Measurements from ENCODE around the gene RMDN3.

Gene RMDN3

DNA sequence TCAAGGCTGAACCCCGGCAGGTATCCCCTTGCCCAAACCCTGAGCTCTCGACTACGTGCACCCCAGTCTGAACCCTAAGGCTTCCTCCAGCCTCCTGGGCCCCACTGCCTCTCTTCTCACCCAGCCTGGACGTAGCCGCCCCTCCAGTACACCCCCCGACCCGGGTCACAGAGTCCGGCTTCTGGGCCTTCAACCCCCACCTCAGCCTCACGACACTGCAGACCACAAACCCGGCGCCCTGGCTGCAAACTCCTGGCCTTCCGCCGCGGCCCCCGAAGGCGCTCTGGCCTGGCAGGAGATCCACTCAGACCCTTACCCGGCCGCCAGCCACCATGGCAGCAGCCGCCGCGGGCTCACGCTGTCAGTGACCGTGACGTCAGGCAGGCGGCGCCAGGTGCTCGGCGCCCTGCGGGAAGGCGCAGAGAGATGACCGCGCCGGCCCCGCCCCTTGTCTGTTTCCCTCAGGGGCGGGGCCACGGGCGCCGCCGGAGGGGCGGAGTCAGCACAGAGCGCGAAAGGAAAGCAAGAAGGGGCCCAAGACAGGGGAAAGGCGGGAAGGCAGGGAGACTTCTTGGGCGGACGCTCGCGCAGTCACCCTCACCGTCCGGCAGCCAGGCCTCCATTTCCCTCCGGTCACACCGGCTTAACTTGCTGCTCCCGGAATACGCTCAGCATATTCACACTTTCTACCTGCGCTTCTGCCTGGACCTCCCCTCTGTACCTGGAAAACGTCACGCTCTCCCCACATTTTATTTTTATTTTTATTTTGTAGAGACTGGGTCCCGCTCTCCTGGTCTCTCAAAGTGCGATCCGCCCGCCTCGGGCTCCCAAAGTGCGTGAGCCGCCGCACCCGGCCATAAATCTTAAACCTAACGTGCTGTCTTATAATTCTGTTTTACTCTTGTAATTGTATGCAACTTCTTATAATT lies at the start of gene RMDN3:
Gene RMDN3, minus strand, starts transcription at position 372 of the 929 bp plus-strand sequence. CDS start 471 bp downstream, outside the sequence.
- peak; percentile 96 for DNase-seq (ENCODE audit: low spot score)

DNA sequence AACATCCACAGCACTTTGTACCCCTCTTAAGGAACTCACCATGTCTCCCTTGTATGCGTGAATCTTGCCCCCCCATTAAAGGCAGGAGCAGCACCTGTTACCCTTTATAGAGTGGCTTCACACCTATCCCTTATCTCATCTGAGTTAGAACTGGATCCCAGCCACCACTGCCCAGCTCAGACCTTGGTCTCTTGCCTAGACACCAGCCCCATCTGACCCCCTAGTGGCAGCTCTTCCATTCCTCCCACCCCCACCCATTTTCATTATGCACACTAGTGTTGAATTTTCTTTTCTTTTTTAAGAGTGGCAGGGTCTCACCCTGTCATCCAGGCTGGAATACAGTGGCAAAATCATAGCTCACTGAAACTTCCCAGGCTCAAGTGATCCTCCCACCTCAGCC lies 48.6 kb upstream of the RMDN3 start:
- no peak for DNase-seq (ENCODE audit: low spot score)

GRCh38 chr15:40803076-40803475 lies 48.0 kb upstream of the RMDN3 start:
- DNase-seq (ENCODE audit: low spot score): no peak

DNA sequence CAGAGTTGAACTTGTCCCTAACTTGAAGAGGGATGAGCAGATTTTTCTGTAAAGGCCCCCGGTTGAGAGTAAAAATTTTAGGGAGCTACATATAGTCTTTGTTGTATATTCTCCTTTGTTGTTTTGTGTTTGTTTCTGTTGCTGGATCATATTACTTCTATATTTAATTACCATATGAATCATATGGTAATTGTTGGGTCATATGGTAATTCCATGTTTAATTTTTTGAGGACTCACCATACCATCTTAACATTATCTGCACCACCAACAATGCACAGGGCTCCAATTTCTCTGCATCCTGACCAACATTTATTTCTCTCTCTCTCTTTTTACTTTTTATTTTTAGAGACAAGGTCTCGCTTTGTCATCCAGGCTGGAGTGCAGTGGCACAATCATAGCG lies 44.5 kb upstream of the RMDN3 start:
- no peak for DNase-seq (ENCODE audit: low spot score)

GRCh38 chr15:40796512-40796911 lies 41.5 kb upstream of the RMDN3 start:
- no peak for DNase-seq (ENCODE audit: low spot score)

DNA sequence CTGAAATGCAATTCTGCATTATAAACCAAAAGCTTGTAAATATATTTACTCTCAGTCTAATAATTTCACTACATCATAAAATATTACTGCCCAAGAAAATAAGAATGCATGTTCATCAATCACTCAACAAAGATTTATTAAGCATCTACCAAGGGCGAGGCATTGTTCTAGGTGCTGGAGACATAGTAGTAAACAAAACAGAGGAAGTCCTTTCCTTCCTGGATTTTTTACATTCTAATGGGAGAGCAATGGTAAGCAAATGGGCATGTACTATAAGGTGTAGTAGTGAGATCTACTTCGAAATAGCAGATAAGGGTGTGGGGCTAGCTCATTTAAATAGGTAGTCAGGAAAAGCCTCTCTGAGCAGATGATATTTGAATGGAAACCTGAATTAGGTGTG lies 41.0 kb upstream of the RMDN3 start:
- no peak for DNase-seq (ENCODE audit: low spot score)

DNA sequence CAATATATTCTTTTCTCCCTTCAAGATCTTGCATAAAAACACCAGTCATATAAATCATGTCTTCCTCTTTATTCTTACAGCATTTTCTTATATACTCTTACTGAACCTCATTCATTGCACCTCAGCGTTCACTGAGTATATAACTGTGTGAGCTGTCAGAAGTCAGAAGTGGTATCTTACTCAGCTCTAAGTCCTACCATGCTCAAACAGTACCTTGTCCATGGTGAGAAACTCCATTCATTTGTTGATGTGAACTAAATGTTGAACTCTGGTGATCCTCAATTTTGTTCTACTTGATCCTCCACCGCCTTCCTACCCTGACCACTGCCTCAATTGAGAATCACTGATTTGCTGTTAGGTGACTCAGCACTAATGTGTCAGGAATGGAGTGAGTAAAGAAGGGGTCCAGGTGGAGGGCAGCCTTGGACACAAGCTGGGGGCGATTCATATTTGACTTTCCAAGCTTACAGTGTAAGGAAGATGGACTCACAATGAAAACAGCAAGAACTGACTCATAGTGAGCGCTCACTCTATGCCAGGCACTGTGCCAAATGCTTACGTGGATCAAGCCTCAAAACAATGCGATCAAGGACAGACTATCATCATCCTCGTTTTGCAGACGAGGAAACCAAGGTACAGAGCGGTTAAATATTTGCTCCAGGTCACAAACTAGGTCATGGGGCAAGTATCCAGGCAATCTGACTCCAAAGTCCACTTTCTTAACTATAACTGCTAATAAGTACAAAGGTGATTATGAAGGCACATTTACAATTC lies 38.3 kb upstream of the RMDN3 start:
- no peak for DNase-seq (ENCODE audit: low spot score)

DNA sequence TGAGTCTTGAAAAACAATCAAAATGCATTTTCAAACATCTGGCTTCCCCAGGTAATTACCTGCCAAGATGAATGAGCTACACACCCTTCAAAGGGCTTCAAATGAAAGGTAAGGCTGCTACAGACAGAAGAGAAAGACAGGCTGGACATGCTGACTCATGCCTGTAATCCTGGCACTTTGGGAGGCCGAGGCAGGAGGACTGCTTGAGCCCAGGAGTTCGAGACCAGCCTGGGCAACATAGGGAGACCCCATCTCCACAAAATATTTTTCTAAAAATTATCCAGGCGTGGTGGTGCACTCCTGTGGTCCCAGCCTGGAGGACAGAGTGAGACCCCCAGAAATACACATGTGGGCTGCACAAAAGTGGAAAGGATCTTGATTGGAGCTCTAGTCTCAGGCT lies 37.3 kb upstream of the RMDN3 start:
- DNase-seq (ENCODE audit: low spot score): no peak

DNA sequence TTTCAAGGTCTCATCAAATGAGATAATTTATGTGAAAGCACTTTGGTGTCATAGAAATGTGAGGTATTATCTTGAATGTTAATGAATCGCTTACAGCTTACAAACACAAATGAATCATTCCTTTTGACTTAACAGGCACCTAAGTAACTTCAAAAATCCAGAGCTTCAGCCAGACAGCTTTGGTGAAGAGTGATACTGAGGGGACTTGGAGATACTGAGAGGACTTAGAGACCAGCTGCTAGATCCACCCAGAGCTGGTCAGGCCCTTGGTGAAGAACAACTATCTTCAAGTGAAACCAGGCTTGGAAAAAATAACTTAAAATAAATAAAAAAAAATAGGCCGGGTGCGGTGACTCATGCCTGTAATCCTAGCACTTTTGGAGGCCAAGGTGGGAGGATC lies 35.7 kb upstream of the RMDN3 start:
- DNase-seq (ENCODE audit: low spot score): no peak

GRCh38 chr15:40789999-40790398 lies 34.9 kb upstream of the RMDN3 start:
- no peak for DNase-seq (ENCODE audit: low spot score)

- no peak for DNase-seq (ENCODE audit: low spot score)
Observed at GRCh38 chr15:40789119-40789518, 34.1 kb upstream of the RMDN3 start.

DNA sequence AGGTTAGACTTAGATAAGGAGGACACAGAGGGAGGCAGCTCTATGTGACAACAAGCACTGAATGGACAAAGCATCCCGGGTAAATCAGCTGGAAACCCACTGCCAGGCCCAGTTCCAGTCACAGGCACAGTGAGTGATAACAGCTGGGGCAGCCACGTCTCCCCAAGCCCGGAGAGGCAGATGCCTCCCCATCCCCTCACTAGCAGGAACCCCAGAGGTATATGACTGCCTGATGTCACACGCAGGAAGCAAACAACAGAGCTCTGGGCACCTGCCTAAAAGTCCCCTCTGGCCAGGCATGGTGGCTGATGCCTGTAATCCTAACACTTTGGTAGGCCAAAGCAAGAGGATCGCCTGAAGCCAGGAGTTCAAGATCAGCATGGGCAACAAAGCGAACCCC lies 32.9 kb upstream of the RMDN3 start:
- DNase-seq (ENCODE audit: low spot score): no peak

- no peak for DNase-seq (ENCODE audit: low spot score)
Observed at GRCh38 chr15:40787344-40787841, 32.3 kb upstream of the RMDN3 start.

DNA sequence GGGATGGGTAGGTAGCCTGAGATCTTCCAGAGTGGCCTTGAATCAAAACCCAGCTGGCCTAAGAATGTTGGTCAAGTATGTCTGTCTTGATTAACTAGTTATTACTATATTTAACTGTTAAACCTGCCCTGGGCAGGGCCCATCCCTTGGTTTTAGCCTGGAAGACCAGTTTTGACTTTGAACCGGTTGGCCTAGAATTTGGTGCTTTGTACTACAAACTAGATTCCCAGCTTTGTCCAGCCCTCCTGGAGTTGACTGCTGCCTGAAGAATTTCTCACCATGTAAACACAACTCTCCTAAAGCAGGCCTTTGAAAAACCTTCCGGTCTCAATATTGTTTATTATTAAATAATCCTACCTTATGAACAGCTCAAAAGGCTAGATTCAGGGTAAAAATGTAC lies 30.8 kb upstream of the RMDN3 start:
- DNase-seq (ENCODE audit: low spot score): no peak

DNA sequence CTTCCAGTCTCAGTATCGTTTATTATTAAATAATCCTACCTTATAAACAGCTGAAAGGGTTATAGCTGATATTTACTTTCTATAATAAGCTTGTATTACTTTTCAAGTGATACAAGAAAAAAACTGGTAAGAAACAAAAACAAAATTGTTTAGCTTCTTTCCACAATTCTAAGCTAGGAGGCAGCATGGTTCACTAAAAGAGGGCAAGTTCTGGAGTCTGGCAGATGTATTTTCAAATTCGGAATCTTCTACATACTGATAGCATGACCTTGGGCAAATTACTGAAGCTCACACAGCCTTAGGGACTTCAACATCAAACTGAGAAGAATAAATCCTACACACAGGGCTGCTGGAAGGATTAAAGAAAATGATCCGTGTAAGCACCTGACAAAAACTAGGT lies 30.1 kb upstream of the RMDN3 start:
- DNase-seq (ENCODE audit: low spot score): no peak

- DNase-seq (ENCODE audit: low spot score): peak; percentile 65
Observed at GRCh38 chr15:40782609-40783227, 27.7 kb upstream of the RMDN3 start.

DNA sequence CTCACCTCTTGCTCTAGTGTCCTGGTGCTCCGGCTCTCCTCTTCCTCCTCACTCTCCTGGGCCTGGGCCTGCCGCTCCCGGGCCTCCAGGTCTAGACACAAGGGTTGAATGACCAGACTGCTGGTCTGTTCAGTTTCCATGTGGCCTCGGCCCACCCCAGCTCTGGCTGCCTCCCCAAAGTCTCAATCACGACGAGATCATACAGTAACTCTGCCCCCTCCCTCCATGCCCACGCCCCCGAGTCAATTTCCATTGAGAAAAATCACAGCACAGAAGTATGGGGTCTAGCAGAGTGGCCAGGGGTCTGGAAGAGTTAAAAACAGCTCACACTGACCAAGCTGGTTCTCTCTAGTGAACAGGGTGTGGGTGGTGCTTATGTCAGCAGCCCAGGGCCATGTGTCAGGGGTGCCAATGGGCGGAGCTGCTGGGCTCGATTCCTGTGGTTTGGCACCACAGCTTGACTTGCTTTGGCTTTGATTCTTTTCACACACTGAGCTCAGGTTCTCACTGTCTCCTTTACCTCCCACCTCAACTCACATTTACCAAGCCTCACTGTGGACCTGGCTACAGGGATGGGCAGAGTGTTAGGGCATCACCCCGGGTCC lies 21.6 kb upstream of the RMDN3 start:
- DNase-seq (ENCODE audit: low spot score): no peak

DNA sequence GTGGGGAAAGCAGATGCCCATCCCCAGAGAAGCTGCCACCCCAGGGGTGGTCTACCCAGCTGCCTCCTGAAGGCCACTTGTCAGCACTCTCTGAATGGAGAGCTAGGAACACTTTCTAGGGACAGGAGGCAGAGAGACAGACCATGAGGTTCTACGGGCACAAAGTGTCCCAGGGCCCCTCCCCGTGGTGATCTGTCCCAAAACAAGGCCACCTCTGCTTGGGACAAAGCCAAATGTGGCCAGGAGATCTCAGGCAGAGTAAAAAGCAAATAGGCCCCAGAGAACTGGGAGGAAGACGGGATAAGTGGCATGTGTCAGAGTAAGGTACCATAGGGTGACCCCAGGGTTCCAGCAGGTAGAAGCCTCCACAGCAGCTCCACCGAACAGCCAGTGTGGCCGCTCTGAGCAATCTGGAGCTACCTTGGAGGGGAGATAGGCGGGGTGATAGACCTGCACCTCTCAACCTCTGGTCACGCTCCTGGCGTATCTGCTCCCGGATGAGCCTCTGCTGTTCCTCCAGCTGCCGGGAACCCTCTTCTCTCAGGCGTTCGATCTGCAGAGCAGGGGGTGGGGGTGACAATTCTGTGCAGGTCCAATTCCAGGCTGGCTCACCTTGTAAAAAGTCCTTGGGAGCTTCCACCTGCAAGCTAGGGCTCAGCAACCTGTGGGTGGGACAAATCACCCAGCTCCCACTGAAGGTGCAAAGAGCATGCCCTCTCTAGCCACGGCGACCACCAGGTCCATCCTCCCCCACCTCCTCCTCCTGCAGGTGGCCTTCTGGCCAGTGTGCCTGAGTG lies 20.9 kb upstream of the RMDN3 start:
- DNase-seq (ENCODE audit: low spot score): no peak

GRCh38 chr15:40775007-40775406 lies 20.0 kb upstream of the RMDN3 start:
- DNase-seq (ENCODE audit: low spot score): no peak

GRCh38 chr15:40773902-40774301 lies 18.8 kb upstream of the RMDN3 start:
- no peak for DNase-seq (ENCODE audit: low spot score)

DNA sequence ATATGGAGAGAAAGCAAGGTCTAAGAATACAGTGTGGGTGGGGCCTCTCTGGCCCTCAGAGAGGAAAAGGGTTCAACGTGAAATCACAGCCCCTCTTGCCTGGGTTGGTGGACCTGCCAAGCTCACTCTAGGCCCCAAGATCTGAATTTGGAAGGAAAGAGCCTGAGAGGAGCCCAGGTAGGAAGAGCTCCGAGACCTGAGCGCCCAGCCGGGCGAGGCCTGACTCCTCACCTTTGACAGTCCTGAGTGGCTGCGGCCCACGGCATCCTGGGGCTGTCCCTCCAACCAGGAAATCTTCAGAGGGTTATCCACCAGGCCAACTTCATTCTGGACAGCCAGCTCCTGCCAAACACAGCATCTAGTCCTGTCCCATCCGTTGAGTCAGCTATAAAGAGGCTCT lies 18.4 kb upstream of the RMDN3 start:
- DNase-seq (ENCODE audit: low spot score): no peak
